GM21528 (cell line): ENCODE data around the gene TRIM15.

Experiments used
- ATAC-seq: cut with Tn5 transposase; IDR thresholded peaks from one replicate; pipeline ENCODE4 v1.9.1; 2021; ENCODE audit warnings: mild to moderate bottlenecking, moderate library complexity; ENCODE audit not compliant: unreplicated experiment, low FRiP score

TRIM15 gene

GRCh38 chr6:30194797-30195690, 31.7 kb downstream of the TRIM15 start:
- no peak for ATAC-seq

- no peak for ATAC-seq
Observed at GRCh38 chr6:30195951-30196350, 32.6 kb downstream of the TRIM15 start.

- ATAC-seq, result no peak
Observed at GRCh38 chr6:30196376-30196775, 33.0 kb downstream of the TRIM15 start.

- no peak for ATAC-seq
Observed at GRCh38 chr6:30198166-30199084, 35.1 kb downstream of the TRIM15 start.

- ATAC-seq, result no peak
Observed at GRCh38 chr6:30200551-30201281, 37.4 kb downstream of the TRIM15 start.

GRCh38 chr6:30202366-30202765, 39.0 kb downstream of the TRIM15 start:
- no peak for ATAC-seq

- ATAC-seq, result no peak
Observed at GRCh38 chr6:30204116-30204515, 40.8 kb downstream of the TRIM15 start.

- ATAC-seq, result no peak
Observed at GRCh38 chr6:30206152-30206551, 42.8 kb downstream of the TRIM15 start.

- no peak for ATAC-seq
Observed at GRCh38 chr6:30206799-30207618, 43.7 kb downstream of the TRIM15 start.

GRCh38 chr6:30207619-30208295, 44.4 kb downstream of the TRIM15 start:
- ATAC-seq, result no peak

- no peak for ATAC-seq
Observed at GRCh38 chr6:30211306-30211705, 48.0 kb downstream of the TRIM15 start.

- no peak for ATAC-seq
Observed at GRCh38 chr6:30211899-30212298, 48.6 kb downstream of the TRIM15 start.

GRCh38 chr6:30212865-30213666, 49.7 kb downstream of the TRIM15 start, which contains the start of gene TRIM26:
TRIM26 (minus strand) TSS chr6:30213406; CDS start chr6:30199103, 14,303 bp downstream.
- peak; percentile 80 for ATAC-seq

GRCh38 chr6:30213667-30213956, 50.3 kb downstream of the TRIM15 start:
- ATAC-seq, result no peak

- peak; percentile 56 for ATAC-seq
Observed at GRCh38 chr6:30213957-30214656, 50.8 kb downstream of the TRIM15 start.

GRCh38 chr6:30214657-30214982, 51.3 kb downstream of the TRIM15 start:
- ATAC-seq, result no peak

GRCh38 chr6:30216096-30216495, 52.8 kb downstream of the TRIM15 start:
- ATAC-seq, result no peak

GRCh38 chr6:30219244-30219643, 55.9 kb downstream of the TRIM15 start:
- ATAC-seq, result no peak
